Peyer's patch (tissue), 4 donors: ENCODE measurements around the gene JADE2. TPM values are rescaled to one million over a fixed set of nuclear protein-coding genes. Genes with fewer than 3 reads are reported as not detected.

Experiments
- DNase-seq, 3 donors: peaks; one replicate each; pipeline ENCODE4 v3.0.0-alpha.2; 2017 to 2019
- H3K27ac ChIP-seq, 4 donors: fragments of 200-600 bp; sonication (generic); one replicate each; pipeline ENCODE4 v1.5.1; 2016 to 2019
- H3K27me3 ChIP-seq, 2 donors: fragments of 200-600 bp; sonication (generic); one replicate each; pipeline ENCODE4 v1.5.1; 2019
- H3K36me3 ChIP-seq, 3 donors: fragments of 200-600 bp; sonication (generic); one replicate each; pipeline ENCODE4 v1.5.1; 2016 to 2019
- H3K4me1 ChIP-seq, 4 donors: fragments of 200-600 bp; sonication (generic); one replicate each; pipeline ENCODE4 v1.5.1; 2016 to 2019
- H3K4me3 ChIP-seq, 4 donors: fragments of 200-600 bp; sonication (generic); 1 replicate in 3 of 4; 2 replicates in 1 of 4; pipeline ENCODE4 v1.5.1; 2016 to 2019; ENCODE audit warnings: mild to moderate bottlenecking in 1 of 4
- H3K9me3 ChIP-seq, 4 donors: fragments of 200-600 bp; sonication (generic); one replicate each; pipeline ENCODE4 v1.5.1; 2016 to 2019; ENCODE audit warnings: mild to moderate bottlenecking in 1 of 4
- CTCF ChIP-seq, 6 experiments: fragments of 450-650 bp in 4 of 6; fragments of 200-600 bp in 2 of 6; sonication (generic) in 1 of 6; IDR thresholded peaks; one replicate each; pipeline ENCODE4 v1.5.1; 2017 to 2019; ENCODE audit warnings: antibody characterized with exemption in 6 of 6, mild to moderate bottlenecking in 3 of 6, moderate library complexity in 1 of 6
- POLR2A ChIP-seq, 2 donors: fragments of 450-650 bp; IDR thresholded peaks; one replicate each; pipeline ENCODE4 v1.5.1; 2017; ENCODE audit warnings: antibody characterized with exemption in 2 of 2, mild to moderate bottlenecking in 2 of 2, moderate library complexity in 2 of 2
- total RNA-seq, 4 donors: library from RNA; depleted of rRNA; stranded (reverse); fragments of >200 nt; gene quantifications; one replicate each; pipeline ENCODE4 v1.1.0, GENCODE V29; 2016

JADE2 gene
- total RNA-seq, 4 donors from 2014 or later: 51.5 to 77.6 (median 57.4) TPM

- Histone ChIP-seq H3K36me3 (peaks cover 0 to 42% (median 2%) of the 10 kb centered on the region in 3 donors), H3K27ac (no peak overlapping the region), H3K27me3 (no peaks in the 10 kb centered on the region), H3K4me3 (no peak overlapping the region), H3K4me1 (peaks cover 0 to 9% (median 2%) of the 10 kb centered on the region in 4 donors), H3K9me3 (no peaks in the 10 kb centered on the region)
- TF ChIP-seq CTCF (IDR thresholded peaks at IDR 0.05): no peak
- no peak for TF ChIP-seq POLR2A (IDR thresholded peaks at IDR 0.05)
- peak in 2 of 3 donors; percentile 18 to 23 for DNase-seq
Measured at GRCh38 chr5:134582281-134582680, 56.8 kb downstream of the JADE2 start.

- Histone ChIP-seq H3K9me3 (no peaks in the 10 kb centered on the region), H3K4me1 (peaks cover 0 to 4% (median 2%) of the 10 kb centered on the region in 4 donors), H3K27ac (no peak overlapping the region), H3K4me3 (no peak overlapping the region), H3K27me3 (no peaks in the 10 kb centered on the region), H3K36me3 (peaks cover 0 to 36% (median 2%) of the 10 kb centered on the region in 3 donors)
- DNase-seq: peak in 2 of 3 donors; percentile 28 to 39
- TF ChIP-seq CTCF (IDR thresholded peaks at IDR 0.05): no peak
- TF ChIP-seq POLR2A (IDR thresholded peaks at IDR 0.05): no peak
Measured at GRCh38 chr5:134582941-134583340, 57.5 kb downstream of the JADE2 start.

GRCh38 chr5:134583766-134584165 is 58.3 kb downstream of the JADE2 start:
- Histone ChIP-seq H3K36me3 (peaks cover 0 to 27% (median 2%) of the 10 kb centered on the region in 3 donors), H3K4me1 (peaks cover 0 to 4% (median 2%) of the 10 kb centered on the region in 4 donors), H3K27ac (no peak overlapping the region), H3K27me3 (no peaks in the 10 kb centered on the region), H3K4me3 (no peak overlapping the region), H3K9me3 (no peaks in the 10 kb centered on the region)
- peak in 1 of 3 donors; percentile 15 for DNase-seq
- TF ChIP-seq CTCF (IDR thresholded peaks at IDR 0.05): no peak
- no peak for TF ChIP-seq POLR2A (IDR thresholded peaks at IDR 0.05)

GRCh38 chr5:134584662-134585061 is 59.2 kb downstream of the JADE2 start:
- DNase-seq: peak in 2 of 3 donors; percentile 34 to 42
- no peaks in the 10 kb centered on the region for H3K9me3 ChIP-seq
- peaks cover 0 to 18% (median 0%) of the 10 kb centered on the region in 3 donors for H3K36me3 ChIP-seq
- no peak overlapping the region for H3K4me3 ChIP-seq
- TF ChIP-seq CTCF (IDR thresholded peaks at IDR 0.05): no peak
- TF ChIP-seq POLR2A (IDR thresholded peaks at IDR 0.05): no peak
- no peak overlapping the region for H3K27ac ChIP-seq
- peaks cover 0 to 4% (median 2%) of the 10 kb centered on the region in 4 donors for H3K4me1 ChIP-seq
- no peaks in the 10 kb centered on the region for H3K27me3 ChIP-seq

GRCh38 chr5:134585966-134586365 is 60.5 kb downstream of the JADE2 start:
- H3K27me3 ChIP-seq: no peaks in the 10 kb centered on the region
- H3K4me3 ChIP-seq: no peak overlapping the region
- H3K9me3 ChIP-seq: no peaks in the 10 kb centered on the region
- H3K4me1 ChIP-seq: peaks cover 0 to 4% (median 2%) of the 10 kb centered on the region in 4 donors
- DNase-seq: peak in 2 of 3 donors; percentile 30 to 39
- no peak overlapping the region for H3K27ac ChIP-seq
- H3K36me3 ChIP-seq: peaks cover 0 to 5% (median 0%) of the 10 kb centered on the region in 3 donors
- TF ChIP-seq POLR2A (IDR thresholded peaks at IDR 0.05): no peak

- Histone ChIP-seq H3K4me3 (peak overlapping the region in 1 of 4 donors; percentile 13), H3K27ac (peak overlapping the region in 1 of 4 donors; percentile 42), H3K27me3 (no peaks in the 10 kb centered on the region), H3K9me3 (no peaks in the 10 kb centered on the region), H3K4me1 (peaks cover 0 to 12% (median 2%) of the 10 kb centered on the region in 4 donors), H3K36me3 (no peaks in the 10 kb centered on the region)
- DNase-seq: peak; percentile 83 to 94 (median 88)
- TF ChIP-seq CTCF (IDR thresholded peaks at IDR 0.05): peak; percentile 22 to 74 (median 68)
- no peak for TF ChIP-seq POLR2A (IDR thresholded peaks at IDR 0.05)
Measured at GRCh38 chr5:134586866-134587524, 61.5 kb downstream of the JADE2 start.
